HL-60/S4 (cell line): ENCODE measurements around the gene RNF32.
"Not testable (repeated sequence)": the region's sequence is repeated elsewhere in the genome, so short reads cannot be mapped to it uniquely, and the experiment has no call there.

Source experiments
- in situ Hi-C: fragments of 300-500 bp; cut with MboI; formaldehyde crosslinking; loops from 2 replicates; pipeline ENCODE4 v1.14.3; 2022; ENCODE audit warnings: low sequenced_read_pairs

The RNF32 gene

GRCh38 chr7:156669035-156669828, 28.7 kb downstream of the RNF32 start:
- in situ Hi-C loops, result no loop called here

GRCh38 chr7:156673454-156673853, 32.9 kb downstream of the RNF32 start:
- in situ Hi-C loops, result no loop called here

GRCh38 chr7:156673902-156674301, 33.3 kb downstream of the RNF32 start:
- in situ Hi-C loops, result no loop called here

GRCh38 chr7:156675721-156676120, 35.1 kb downstream of the RNF32 start:
- in situ Hi-C loops, result no loop called here

GRCh38 chr7:156676263-156676662, 35.7 kb downstream of the RNF32 start:
- in situ Hi-C loops, result no loop called here

GRCh38 chr7:156677374-156678054, 36.9 kb downstream of the RNF32 start:
- in situ Hi-C loops, result no loop called here

- in situ Hi-C loops, result no loop called here
Measured at GRCh38 chr7:156680281-156680680, 39.7 kb downstream of the RNF32 start.

- in situ Hi-C loops, result no loop called here
Measured at GRCh38 chr7:156682928-156683327, 42.4 kb downstream of the RNF32 start.

GRCh38 chr7:156684251-156684650, 43.7 kb downstream of the RNF32 start:
- in situ Hi-C loops, result no loop called here

- in situ Hi-C loops, result no loop called here
Measured at GRCh38 chr7:156684661-156685060, 44.1 kb downstream of the RNF32 start.

GRCh38 chr7:156691764-156692163, 51.2 kb downstream of the RNF32 start:
- in situ Hi-C loops, result no loop called here

- in situ Hi-C loops, result no loop called here
Measured at GRCh38 chr7:156692849-156693248, 52.3 kb downstream of the RNF32 start.

- in situ Hi-C loops, result no loop called here
Measured at GRCh38 chr7:156693627-156694026, 53.1 kb downstream of the RNF32 start.

- in situ Hi-C loops, result not testable (repeated sequence)
Measured at GRCh38 chr7:156697283-156697682, 56.7 kb downstream of the RNF32 start.

- in situ Hi-C loops, result not testable (repeated sequence)
Measured at GRCh38 chr7:156698512-156698911, 57.9 kb downstream of the RNF32 start.

GRCh38 chr7:156701787-156702186, 61.2 kb downstream of the RNF32 start:
- in situ Hi-C loops, result not testable (repeated sequence)

GRCh38 chr7:156702399-156702798, 61.8 kb downstream of the RNF32 start:
- in situ Hi-C loops, result no loop called here

GRCh38 chr7:156703209-156703608, 62.6 kb downstream of the RNF32 start:
- in situ Hi-C loops, result no loop called here

GRCh38 chr7:156703773-156704482, 63.4 kb downstream of the RNF32 start:
- in situ Hi-C loops, result no loop called here

- in situ Hi-C loops, result no loop called here
Measured at GRCh38 chr7:156722043-156722826, 81.7 kb downstream of the RNF32 start.

- in situ Hi-C loops, result no loop called here
Measured at GRCh38 chr7:156725073-156725472, 84.5 kb downstream of the RNF32 start.
